PFSK-1 (cell line): ENCODE results near the gene DPY19L3.

Experiments
- POLR2AphosphoS5 ChIP-seq: IDR thresholded peaks from 2 replicates; pipeline ENCODE4 v1.6.1; 2012; ENCODE audit warnings: low read depth, mild to moderate bottlenecking, control low read depth, low read length, moderate library complexity
- TAF1 ChIP-seq: IDR thresholded peaks from 2 replicates; pipeline ENCODE4 v1.6.1; 2012; ENCODE audit warnings: low read length, control low read depth, borderline replicate concordance; ENCODE audit not compliant: insufficient read depth

GRCh38 chr19:32450217-32450616 lies 44.6 kb downstream of the DPY19L3 start:
- TF ChIP-seq POLR2AphosphoS5 (no peak), TAF1 (no peak)
